ENCODE results near the gene ANP32E.

The ANP32E gene

GRCh38 chr1:150234566-150235293 is 1.2 kb downstream of the ANP32E start:
- TF ChIP-seq GATA2 (IDR thresholded peaks at IDR 0.05; ENCODE audit: low read depth, low read length) (no peak), GATA3 (IDR thresholded peaks at IDR 0.05; ENCODE audit: low read depth, low read length) (no peak)

- TF ChIP-seq GATA2 (IDR thresholded peaks at IDR 0.05; ENCODE audit: low read depth, low read length) (no peak), GATA3 (IDR thresholded peaks at IDR 0.05; ENCODE audit: low read depth, low read length) (no peak)
These were observed 1.7 kb downstream of the ANP32E start for GRCh38 chr1:150234309-150234565.

- TF ChIP-seq GATA3 (IDR thresholded peaks at IDR 0.05; ENCODE audit: low read depth, low read length): no peak
- no peak for TF ChIP-seq GATA2 (IDR thresholded peaks at IDR 0.05; ENCODE audit: low read depth, low read length)
These were observed 2.3 kb downstream of the ANP32E start for GRCh38 chr1:150233359-150234308.

- TF ChIP-seq GATA3 (IDR thresholded peaks at IDR 0.05; ENCODE audit: low read depth, low read length) (no peak), GATA2 (IDR thresholded peaks at IDR 0.05; ENCODE audit: low read depth, low read length) (no peak)
These were observed 8.7 kb downstream of the ANP32E start for GRCh38 chr1:150227228-150227627.

DNA sequence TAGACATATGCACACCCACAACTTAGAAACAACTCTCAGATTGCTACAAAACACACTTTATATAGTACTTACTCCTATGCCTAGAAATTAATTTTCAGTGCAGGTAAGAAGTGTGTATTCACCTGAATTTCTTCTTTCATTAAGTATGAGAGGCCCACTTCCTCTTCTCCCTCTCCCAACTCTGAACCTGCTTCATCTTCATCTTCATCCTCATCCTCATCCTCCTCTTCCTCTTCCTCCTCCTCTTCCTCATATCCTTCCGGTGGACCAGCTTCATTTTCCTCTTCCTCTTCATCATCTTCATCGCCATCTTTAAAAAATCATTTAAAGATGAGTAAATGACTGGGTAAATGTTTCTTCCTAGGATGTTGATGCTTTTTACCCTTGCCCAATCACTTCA is 9.4 kb downstream of the ANP32E start:
- TF ChIP-seq GATA3 (IDR thresholded peaks at IDR 0.05; ENCODE audit: low read depth, low read length) (no peak), GATA2 (IDR thresholded peaks at IDR 0.05; ENCODE audit: low read depth, low read length) (no peak)

GRCh38 chr1:150225546-150225945 is 10.4 kb downstream of the ANP32E start:
- TF ChIP-seq GATA3 (IDR thresholded peaks at IDR 0.05; ENCODE audit: low read depth, low read length) (no peak), GATA2 (IDR thresholded peaks at IDR 0.05; ENCODE audit: low read depth, low read length) (no peak)

GRCh38 chr1:150224983-150225382 is 10.9 kb downstream of the ANP32E start:
- TF ChIP-seq GATA2 (IDR thresholded peaks at IDR 0.05; ENCODE audit: low read depth, low read length): no peak
- TF ChIP-seq GATA3 (IDR thresholded peaks at IDR 0.05; ENCODE audit: low read depth, low read length): no peak

DNA sequence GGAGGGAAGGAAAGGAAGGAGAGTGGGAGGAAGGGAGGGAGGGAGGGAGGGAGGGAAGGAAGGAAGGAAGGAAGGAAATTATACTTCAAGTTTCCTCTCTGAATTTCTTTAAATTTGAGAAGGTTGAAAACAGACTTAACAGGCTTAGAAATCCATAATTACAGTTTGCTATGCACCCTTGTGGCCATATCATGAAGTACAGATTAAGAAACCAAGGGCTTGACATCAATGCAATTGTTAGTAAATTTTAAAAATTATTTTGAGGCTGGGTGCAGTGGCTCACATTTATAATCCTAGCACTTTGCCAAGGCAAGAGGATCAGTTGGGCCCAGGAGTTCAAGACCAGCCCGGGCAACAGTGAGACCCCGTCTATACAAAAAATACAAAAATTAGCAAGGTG is 14.4 kb downstream of the ANP32E start:
- TF ChIP-seq GATA2 (IDR thresholded peaks at IDR 0.05; ENCODE audit: low read depth, low read length) (no peak), GATA3 (IDR thresholded peaks at IDR 0.05; ENCODE audit: low read depth, low read length) (no peak)

DNA sequence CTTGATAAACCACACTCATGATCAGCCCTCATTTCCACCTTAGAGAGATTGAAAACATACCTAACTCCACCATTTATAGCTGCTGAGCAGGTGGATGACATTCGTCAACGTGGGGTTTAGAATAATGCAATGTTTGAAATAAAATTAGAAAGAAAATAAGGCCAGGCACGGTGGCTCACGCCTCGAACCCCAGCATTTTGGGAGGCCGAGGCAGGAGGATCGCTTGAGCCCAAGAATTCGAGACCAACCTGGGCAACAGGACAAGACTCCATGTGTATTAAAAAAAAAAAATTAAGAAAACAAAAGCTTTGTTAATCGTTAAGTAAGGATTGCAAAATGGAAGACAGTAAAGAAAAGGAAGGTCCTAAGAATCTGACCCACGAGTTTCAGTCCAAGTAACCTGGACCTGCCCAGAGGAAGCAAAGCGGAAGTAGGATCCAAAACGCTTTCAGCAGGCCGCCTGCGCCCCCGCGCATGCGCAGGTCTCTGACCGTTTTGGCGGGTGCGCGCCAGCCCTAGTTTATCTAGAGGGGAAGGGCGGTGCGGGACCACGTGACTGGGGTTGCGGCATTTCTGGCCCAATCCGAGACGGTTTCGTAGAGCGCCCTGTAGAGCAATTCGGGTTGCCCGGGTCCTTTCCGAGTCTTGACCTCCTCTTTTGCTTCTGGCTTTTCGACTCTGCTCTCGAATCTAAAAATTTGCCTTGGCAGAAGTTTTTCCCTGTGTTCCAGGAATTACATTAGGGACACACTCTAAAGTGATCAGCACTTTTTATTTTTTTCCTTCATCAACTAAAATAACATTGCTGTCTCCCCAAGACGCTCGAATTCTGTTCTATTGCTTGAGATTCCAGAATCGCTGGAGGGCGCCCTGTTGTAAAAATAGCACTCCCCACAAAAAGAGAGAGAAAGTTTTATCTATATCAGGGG is 22.5 kb downstream of the ANP32E start:
- TF ChIP-seq GATA3 (IDR thresholded peaks at IDR 0.05; ENCODE audit: low read depth, low read length) (no peak), GATA2 (IDR thresholded peaks at IDR 0.05; ENCODE audit: low read depth, low read length) (no peak)

DNA sequence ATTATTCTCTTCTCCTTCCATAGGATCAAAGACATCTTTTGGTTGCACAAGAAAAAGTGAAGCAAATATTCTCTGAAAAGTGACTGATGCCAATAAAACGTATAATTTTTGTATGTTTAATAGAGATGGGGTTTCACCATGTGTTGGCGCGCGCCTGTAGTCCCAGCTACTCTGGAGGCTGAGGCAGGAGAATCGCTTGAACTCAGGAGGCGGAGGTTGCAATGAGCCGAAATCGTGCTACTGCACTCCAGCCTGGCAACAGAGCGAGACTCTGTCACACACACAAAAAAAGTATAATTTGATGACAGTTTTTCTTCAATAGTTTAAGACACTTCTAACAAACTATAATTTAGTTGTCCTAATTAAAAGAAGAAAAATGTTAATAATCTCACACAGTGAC is 23.8 kb downstream of the ANP32E start:
- TF ChIP-seq GATA2 (IDR thresholded peaks at IDR 0.05; ENCODE audit: low read depth, low read length): no peak
- TF ChIP-seq GATA3 (IDR thresholded peaks at IDR 0.05; ENCODE audit: low read depth, low read length): no peak

DNA sequence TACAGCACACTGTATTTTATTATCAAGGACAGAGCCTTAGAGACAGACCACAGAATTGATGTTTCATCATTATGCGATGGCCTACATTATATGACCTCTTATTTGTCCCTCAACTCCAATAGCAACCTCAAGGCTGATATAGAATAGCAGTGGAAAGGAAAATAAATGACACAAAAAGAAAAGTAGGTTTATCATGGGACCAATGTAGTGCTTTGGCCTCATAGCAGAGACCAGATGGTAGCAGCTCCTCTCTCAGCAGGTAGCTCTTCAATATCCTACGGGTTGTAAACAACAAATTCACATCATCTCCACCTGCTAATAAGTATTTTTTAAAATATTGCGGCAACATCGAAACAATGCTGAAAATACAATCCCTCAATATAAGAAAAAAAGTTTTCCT is 25.2 kb downstream of the ANP32E start:
- no peak for TF ChIP-seq GATA2 (IDR thresholded peaks at IDR 0.05; ENCODE audit: low read depth, low read length)
- no peak for TF ChIP-seq GATA3 (IDR thresholded peaks at IDR 0.05; ENCODE audit: low read depth, low read length)

GRCh38 chr1:150210091-150210490 is 25.8 kb downstream of the ANP32E start:
- TF ChIP-seq GATA3 (IDR thresholded peaks at IDR 0.05; ENCODE audit: low read depth, low read length): no peak
- no peak for TF ChIP-seq GATA2 (IDR thresholded peaks at IDR 0.05; ENCODE audit: low read depth, low read length)

DNA sequence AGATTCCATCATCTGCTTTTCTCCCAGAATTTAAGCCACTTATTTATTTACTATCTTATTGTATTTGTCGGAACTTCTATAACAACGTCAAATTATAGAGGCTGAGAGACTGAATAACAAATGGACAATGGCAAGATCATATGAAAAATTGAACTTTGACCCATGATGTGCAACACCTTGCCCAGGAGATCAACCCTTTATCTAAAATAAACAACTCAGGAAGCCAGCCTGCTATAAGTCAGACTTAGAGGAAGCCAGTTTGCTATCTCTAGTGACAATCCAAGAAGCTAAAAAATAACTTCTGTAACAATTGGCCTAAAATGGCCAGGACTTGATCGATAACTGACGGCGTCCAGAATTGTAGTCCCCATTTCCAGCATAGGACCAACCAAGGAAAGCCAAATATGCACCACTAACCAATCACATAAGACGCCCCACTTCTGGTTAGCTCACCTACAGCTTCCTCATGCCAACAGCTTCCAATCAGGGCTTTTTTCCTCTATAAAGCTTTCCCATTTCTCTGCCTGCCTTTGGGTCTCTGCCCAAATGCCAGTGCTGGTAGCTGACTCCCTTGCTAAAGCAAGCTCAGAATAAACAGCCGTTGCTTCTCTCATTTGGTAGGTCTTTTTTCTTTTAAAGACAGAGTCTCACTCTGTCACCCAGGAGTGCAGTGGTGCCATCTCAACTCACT is 28.5 kb downstream of the ANP32E start:
- no peak for TF ChIP-seq GATA2 (IDR thresholded peaks at IDR 0.05; ENCODE audit: low read depth, low read length)
- no peak for TF ChIP-seq GATA3 (IDR thresholded peaks at IDR 0.05; ENCODE audit: low read depth, low read length)
